ENCODE results near the gene KRT7.
"Not testable (repeated sequence)": the region's sequence is repeated elsewhere in the genome, so short reads cannot be mapped to it uniquely, and the experiment has no call there.

The KRT7 gene

DNA sequence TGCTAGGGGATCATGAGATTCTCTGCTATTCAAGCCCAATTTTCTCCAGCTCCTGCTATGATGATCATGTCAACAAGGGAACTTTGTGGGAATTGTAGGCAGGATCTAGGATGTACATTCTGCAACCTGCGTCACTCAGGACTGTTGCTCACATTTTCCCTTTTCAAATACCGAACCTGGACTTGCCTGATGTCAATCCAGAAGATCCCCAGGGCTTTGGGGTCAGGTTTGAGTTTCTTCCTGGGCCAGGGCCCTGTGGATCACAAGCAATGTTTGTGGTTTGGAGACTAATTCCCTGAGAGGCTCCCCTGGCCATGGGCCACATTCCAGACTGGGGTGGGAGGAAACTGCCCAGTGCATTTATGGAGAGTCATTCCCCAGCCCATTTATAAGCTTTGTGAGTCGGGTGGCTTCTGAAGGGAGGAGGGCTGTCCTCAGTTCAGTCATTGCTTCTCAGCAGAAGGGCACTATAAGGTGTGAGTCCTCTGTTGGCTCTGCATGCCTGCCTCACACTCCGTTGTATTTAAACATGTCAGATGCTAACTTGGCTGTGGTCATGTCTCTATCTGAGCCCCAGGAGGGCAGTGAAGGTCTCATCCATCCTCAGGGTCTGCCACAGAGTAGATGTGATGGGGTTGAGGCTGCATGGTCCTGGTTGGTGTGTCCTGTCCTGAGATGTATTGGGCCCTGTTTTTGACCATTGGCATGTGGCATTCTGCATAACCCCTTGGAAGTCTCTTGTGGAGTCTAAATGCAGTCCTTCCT, 47.9 kb downstream of the KRT7 start:
- no peak for DNase-seq

DNA sequence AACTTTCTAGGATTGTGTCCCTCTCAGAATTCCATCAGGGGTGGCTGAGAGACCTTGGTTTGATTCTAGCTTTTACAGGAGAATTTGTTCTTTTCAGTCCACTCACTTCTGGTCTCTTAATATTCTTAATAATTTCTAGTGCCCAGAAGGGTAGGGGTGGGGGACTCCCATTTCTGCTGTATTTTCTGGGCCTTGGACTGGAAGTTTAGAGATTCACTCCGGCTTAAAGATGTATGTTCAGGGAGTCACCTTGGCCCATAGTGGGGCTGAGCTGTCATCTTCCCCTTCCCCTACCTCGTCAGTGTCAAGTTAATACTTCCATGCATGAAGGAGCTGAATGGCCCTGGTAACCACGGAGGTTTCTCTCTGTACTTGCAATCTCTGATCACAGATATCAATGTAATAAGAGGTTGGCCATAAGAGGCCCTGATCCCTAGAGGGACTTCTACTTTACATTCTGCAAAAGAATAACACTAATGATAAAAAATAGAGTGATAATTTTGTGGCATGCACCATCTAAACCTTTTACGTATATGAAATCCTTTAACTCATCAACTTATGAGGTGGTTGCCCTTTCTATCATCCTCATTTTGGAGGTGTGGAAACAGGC, 51.6 kb downstream of the KRT7 start:
- no peak for DNase-seq

DNA sequence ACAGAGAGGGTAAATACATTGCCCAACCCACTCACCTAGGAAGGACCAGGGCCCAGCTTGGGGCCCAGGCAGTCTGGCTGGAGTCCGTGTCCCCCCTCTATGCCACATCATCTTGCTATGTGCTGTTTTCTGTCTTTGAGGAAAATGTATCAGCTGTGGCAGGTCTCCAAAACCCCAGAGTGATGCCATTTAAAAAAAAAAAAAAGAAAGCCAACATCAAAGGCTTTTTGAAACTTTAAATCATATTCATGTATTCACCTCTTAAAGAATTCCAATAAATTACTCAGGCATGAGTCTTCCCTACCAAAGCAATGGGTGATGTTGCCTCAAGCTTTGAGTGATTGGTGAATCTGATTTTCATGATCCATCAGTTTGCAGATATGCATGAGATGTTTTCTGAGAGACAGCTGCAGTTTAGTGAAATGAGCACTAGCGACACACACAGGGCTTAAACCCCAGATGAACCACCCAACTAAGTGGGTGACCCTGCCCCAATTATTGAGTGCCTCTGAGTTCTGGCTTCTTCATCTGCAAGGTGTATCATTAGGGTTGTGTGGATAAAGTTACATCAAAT, 52.2 kb downstream of the KRT7 start:
- DNase-seq, result no peak

DNA sequence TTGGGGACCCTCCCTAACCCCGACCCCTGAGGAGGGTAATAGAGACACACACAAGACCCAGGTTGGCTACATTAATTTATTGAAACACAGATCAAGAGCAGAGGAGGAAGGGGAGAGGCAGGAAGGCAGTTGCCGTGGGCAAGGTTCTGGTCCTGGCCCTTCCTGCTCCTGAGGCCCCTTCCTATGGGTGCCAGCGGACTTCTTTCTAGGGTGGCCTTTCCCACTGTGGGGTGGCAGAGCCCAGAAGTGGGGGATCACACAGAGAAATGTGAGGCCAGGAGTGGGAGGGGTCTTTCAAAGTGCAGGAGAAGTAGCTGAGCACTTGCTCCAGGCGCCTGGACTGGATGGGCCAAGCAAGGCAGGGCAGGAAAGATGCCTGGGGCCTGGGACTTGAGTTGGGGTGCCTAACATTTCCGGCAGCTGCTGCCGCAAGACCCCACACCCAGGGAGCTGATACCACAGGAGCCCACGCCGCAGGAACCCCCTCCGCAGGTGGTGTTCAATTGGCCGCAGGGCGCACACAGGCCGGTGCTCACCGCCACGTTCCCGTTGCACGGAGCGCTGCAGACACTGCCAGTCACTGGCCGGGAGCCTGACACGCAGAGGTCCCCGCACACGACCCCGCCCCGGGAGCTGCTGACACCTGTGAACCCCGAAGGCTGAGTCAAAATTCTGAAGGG, 52.9 kb downstream of the KRT7 start:
- DNase-seq, result no peak

DNA sequence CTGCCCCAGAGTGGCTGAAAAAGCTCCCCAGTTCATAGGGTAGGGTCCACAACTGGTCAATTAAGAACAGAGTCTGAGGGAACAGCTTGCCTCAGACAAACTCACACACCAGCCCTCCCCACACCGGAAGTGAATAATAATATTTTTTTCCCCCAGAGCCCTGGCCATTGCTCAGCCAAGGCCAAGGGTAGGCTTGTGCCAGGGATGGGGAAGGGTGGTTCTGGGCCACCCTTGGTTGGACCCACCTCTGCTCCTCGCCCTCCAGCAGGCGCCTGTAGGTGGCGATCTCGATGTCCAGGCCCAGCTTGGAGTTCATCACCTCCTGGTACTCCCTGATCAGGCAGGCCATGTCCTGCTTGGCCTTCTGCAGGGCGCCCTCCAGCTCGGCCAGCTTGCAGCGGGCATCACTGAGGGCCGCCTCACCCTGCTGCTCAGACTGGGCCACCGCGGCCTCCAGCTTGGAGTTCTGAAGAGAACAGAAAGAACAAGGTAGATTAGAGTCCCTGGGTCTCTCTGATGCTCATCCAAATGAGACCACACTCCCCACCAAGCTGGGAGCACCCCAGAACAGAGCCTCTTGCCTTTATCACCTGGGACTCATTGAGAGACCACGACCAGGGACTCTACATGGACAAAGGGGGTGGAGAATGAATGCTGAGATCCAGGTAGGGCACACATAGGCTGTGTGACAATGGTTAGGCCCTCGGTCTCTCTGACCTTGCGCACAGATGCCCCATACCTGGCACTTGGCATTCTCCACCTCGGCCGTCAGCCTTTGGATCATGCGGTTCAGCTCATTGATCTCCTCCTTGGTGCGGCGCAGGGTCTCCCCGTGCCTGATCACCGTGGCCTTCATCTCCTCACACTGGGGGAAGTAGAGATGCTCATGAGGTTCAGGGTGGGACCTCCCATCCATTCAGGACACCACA, 54.1 kb downstream of the KRT7 start:
- not testable (repeated sequence) for DNase-seq

DNA sequence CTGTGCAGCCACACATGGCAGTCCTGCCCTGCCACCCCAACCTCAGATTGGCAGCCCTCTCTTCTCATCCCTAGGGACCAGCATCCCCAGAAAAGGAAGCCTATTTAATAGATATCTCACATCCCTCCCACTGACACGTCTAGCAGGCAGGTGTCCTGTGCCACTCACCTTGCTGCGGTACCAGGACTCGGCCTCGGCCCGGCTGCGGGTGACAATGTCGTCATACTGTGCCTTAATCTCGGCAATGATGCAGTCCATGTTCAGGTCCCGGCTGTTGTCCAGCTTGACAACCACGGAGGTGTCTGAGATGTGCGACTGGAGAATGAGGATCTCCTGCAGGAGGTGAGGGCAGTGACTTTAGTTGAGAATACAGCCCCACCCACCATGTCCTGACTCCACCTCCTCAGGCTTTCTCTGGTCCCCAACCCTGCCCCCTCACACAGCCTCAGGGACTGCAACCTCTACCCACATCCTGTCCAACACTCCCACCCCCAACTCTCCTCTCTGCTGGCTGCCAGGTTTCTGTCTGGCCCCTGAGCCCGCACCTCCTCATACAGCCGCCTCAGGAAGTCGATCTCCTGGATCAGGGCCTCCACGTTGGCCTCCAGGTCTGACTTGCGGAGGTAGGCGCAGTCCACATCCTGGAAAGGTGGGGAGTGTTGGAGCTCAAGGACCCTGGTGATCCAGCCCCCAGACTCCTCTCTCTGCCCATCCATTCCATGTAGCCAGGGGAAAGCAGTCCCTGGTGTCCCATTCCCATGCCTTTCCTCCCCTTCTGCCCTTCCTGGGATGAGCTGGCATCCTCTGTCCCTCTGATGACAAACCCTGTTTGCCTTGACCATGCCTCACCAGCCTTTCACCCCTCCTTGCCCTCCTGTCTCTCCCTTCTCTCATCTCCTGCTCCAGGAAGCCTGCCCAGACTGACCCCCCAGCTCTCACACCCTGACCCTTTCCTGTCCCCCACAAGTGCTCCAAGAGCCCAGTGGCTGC, 55.1 kb downstream of the KRT7 start:
- not testable (repeated sequence) for DNase-seq

DNA sequence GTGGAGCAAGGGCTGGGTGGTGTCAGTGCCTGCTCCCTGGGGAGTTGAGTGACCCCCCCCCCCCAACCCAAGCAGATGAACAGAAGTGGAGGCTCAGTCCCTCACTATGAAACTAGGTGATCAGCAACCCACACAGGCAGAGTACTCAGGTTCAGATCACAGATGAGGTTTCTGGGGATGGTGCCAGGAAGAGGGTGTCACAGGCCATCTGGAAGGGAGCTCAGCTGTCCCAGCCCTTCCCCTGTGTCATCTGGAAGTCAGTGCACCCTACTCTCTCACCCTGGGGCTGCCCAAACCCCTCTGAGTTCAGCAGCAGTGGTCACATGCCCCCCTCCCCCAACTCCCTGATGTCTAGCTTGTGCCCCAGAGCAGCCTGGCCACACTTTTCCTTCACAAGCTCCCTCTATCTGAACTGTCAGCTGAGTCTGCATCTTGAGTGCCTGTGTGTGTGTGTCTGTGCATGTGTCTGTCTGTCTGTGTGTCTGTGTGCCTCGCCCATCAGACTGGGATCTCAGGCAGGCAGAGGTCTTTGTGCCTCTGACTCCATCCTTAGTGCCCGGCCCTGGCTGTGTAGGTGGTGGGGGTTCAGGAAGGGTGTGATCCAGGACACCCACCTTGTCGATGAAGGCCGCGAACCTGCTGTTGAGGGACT, 57.6 kb downstream of the KRT7 start:
- DNase-seq, result not testable (repeated sequence)

DNA sequence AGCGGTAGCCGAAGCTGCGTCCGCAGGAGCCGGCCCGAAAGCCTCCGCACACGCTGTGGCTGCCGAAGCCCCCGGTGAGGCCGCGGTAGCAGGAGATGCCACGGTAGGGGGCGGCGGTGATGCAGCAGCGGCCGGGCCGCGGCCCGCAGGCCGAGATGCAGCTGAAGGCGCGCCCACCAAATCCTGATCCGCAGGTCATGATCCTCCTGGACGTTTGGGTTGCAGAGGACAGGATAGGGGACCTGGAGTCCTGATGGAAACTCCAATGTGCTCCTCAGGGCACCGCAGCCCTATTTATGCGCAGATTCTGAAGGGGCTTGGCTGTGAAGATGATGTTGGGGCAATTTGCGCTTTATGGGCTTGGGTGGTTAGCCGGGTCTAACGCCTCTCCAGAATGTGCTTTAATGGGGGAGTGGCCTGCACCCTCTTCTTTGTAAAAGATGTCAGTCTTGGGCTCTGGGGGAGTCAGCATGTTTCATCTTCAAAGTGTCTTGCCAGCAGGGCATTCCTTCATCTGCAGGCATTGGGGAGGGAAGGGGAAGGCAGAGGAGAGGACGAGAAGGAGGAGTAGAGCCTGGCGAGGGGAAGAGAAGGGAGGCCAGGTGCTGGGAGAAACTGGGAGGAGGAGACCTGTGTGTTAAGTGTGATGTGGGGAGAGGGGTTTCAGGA, 58.4 kb downstream of the KRT7 start, which contains the start of gene KRT81:
Gene KRT81, minus strand, starts transcription at position 268 of the 669 bp plus-strand sequence. Its CDS starts 69 bp downstream, at position 199.
- no peak for DNase-seq

DNA sequence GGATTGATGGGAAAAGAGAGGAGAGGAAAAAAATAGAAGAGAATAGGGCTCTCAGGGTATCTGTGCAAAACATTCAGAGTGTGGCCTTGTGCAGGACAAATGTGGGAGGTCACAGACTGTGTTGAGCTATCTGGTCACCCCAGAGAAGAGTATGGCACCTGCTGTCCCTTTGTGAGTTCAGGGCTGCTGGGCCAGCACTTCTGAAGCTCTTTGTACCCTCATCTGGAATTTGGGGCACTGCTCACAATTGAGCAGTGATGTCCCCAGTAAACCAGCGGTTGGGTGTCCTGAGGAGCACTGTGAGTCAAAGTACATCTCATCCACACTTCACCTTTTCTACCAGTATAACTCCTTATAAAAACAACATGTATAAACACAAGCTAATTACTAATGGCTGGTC, 60.9 kb downstream of the KRT7 start:
- DNase-seq, result no peak

DNA sequence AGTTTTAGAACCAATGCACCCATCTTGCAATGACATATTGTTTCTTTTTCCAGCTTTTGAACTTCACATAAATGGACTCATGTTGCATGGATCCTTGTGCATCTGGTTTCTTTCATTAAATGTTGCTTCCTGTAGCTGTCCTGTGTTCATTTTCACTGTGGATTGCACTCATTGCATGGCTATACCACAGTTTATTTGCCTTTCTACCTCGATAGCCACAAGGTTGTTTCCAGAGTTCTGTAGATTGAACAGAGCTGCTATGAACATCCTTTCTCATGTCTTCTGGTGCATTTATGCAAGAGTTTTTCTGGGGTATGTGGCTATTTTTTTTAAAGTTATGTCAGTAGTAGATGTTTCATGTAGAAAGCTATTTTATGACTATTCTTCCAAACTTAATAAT, 61.8 kb downstream of the KRT7 start:
- DNase-seq, result no peak

DNA sequence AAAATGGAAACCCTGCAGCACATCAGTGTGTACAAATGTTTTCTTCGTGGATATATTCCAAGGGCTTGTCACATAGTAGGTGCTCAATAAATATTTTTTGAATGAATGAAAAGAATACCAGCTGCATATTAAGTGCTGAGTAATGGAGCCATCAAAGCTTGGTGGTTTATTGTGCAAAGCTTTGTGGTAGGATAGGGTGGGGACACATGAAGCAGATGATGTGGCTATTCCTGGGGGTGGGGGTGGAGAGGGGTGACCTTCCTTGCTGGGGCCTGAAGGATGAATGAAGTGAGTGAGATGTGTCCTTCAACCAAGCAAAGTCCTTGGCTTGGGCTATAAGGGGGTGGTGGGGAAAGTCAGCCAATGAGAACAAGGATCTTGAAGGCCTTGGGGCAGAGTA, 62.6 kb downstream of the KRT7 start:
- DNase-seq, result no peak

DNA sequence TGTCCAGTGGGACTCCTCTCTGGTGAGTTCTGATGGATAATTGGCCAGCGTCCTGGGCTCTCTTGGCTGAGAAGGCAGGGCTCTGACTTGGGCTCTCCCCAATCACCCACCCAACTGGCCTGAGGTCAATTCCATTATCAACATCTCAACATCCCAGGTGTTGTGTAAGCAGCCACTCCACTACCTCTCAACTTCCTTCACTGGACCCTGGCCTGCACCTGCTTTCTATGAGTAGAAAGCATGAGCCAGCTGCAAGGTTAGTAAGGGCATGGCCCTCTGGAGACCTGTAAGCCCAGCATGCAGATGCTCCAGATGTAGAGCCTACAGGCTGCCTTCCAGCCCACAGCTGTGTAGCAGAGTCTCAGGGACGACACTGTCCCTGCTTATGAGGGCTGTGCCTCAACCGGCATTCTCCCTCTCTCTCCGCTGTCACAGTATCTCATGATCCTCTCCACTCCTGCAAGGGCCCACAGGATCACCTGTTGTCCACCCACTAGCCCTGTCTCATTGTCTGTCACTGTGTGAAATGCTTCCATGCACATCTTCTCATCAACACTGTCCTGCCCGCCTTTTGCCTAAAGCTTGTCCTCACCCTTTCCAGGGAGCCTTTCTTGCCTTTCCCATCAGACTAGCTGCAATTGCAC, 63.7 kb downstream of the KRT7 start:
- no peak for DNase-seq

Data from GF-D8 (cell line).